HL-60 (cell line): ENCODE measurements around the gene SLC49A4.

Experiments
- CTCF ChIP-seq: IDR thresholded peaks from one replicate; pipeline ENCODE4 v1.5.1; 2011; ENCODE audit warnings: low read length, control low read depth, inconsistent platforms; ENCODE audit not compliant: insufficient read depth
- POLR2AphosphoS5 ChIP-seq: IDR thresholded peaks from 2 replicates; pipeline ENCODE4 v1.6.1; 2012; ENCODE audit warnings: low read depth
- REST ChIP-seq: IDR thresholded peaks from 2 replicates; pipeline ENCODE4 v1.6.1; 2012; ENCODE audit warnings: low read depth; ENCODE audit not compliant: insufficient replicate concordance

- TF ChIP-seq POLR2AphosphoS5 (no peak), CTCF (no peak), REST (no peak)
Observed at GRCh38 chr3:122776675-122777468, 18.0 kb upstream of the SLC49A4 start.
